GM18520 (cell line): Measurements from ENCODE around the gene EIF5AL1.
"Not testable (repeated sequence)": the region's sequence is repeated elsewhere in the genome, so short reads cannot be mapped to it uniquely, and the experiment has no call there.

Experiments
- ATAC-seq: cut with Tn5 transposase; IDR thresholded peaks from one replicate; pipeline ENCODE4 v1.9.1; 2021; ENCODE audit not compliant: unreplicated experiment

The EIF5AL1 gene

GRCh38 chr10:79509306-79509933 is 2.9 kb upstream of the EIF5AL1 start:
- ATAC-seq: not testable (repeated sequence)

DNA sequence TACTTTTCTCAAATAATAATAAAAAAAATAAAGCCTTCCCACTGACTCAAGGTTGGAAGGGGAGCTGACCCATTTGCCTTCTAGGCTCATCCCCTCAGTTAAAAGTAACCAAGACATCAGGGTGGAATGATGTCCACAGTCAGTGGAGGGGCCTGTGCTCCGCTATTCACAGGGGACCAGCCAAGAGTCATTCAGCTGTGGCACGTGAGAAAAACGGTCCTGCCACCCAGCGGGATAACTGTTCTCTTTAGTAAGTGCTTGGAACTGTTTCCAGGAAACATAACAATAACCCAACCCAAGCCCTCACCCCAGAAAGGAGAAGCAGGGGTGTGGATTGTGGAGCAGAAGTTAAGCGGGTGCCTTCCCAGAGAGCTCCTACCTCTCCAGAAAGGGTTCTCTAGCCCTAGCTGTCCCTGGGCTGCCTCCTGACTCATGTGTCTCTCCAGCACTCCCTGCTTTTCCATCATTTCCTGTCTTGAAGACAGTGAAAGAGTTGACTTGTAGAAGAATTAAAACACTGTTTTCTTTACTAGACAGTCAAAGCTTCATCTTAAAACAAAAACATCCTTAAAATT is 2.3 kb upstream of the EIF5AL1 start:
- not testable (repeated sequence) for ATAC-seq

GRCh38 chr10:79516532-79517205 is 4.3 kb downstream of the EIF5AL1 start:
- not testable (repeated sequence) for ATAC-seq

GRCh38 chr10:79517567-79517966 is 5.2 kb downstream of the EIF5AL1 start:
- ATAC-seq: not testable (repeated sequence)

DNA sequence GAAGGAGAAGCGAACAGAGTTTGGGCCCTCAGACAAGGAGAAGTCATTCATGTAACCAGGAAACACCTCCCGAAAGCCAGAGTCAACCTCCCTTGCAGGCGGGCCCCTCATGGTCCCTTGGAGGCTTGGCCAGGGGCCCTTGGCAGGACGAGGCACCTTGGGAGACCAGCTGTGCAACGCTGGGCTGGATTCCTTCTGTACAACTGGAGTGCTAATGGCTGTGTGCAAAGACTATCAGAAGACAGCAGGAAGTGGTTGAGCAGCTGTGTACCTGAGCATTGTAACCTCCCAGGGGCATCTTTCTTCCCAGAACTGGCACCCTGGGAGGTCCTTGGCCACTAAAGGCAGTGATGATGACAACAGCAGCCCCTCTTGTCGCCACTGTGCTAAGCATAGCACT is 9.4 kb downstream of the EIF5AL1 start:
- ATAC-seq: not testable (repeated sequence)

DNA sequence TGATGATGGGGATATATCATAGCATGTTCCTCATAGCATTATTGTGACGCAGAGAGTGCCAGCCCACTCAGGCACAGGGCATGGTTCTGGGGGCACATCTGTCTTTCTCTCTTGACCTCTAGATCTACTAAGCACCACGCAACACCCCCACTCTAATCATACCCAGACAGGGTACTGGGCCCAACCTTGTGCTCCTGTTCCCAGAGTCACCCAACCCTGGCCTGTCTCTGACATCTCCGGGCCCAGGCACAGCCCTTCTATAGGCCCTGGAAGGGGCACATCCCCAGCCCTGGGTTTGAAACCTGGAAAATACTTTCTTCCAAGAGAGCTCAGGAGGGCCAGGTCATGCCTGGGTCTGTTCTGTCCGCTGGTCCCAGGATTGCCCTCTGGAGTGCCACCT is 10.1 kb downstream of the EIF5AL1 start:
- ATAC-seq: not testable (repeated sequence)

GRCh38 chr10:79523157-79523853 is 11.0 kb downstream of the EIF5AL1 start:
- not testable (repeated sequence) for ATAC-seq

DNA sequence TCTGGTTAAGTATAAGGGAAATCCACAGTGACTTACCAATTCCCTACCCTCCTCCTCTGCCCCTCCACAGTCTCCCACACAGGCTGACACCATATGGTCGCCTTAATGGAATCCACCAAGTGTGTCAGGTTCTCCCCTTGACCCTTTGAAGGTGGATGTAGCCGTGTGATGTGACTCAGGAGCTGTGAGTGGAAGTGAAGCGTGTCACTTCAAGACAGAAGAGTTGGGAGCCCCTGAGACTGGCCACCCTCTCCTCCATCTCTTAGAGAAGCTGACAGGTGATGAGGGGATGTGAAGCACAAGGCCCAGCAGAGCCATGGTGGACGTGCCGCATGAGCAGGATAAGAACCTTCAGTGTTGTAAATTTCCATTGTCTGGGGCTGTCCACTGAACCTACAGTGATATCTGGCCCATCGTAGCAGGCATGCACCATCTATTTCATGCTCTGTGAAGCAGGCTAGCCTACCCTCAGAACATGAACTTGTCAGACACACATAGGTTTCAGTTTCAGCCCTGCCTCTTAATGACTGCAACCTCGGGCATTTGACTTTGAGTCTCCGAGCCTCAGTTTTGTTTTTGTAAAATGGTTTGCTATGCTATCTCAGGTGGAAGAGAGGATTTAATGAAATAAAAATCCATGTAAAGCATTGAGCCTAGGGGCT is 12.8 kb downstream of the EIF5AL1 start:
- peak; percentile 70 for ATAC-seq

GRCh38 chr10:79528261-79528660 is 15.9 kb downstream of the EIF5AL1 start:
- not testable (repeated sequence) for ATAC-seq

- not testable (repeated sequence) for ATAC-seq
These were observed 21.0 kb downstream of the EIF5AL1 start for GRCh38 chr10:79533142-79533902.

DNA sequence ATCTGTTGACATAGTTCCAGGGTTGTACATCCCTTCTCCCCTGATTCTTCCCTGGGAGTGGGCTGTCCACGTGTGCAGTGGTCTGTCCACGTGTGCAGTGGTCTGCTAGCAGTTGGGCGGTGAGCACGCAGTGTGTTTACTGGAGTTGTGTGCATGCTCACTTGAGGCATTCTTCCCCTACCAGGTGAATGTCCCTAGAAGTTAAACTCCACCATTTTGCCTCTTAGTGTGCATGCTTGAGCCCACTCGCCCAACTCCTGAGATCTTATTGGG is 21.5 kb downstream of the EIF5AL1 start:
- ATAC-seq: not testable (repeated sequence)

- ATAC-seq: not testable (repeated sequence)
These were observed 26.0 kb downstream of the EIF5AL1 start for GRCh38 chr10:79538311-79538710.

GRCh38 chr10:79540930-79541329 is 28.6 kb downstream of the EIF5AL1 start:
- peak; percentile 88 for ATAC-seq

GRCh38 chr10:79542626-79543025 is 30.3 kb downstream of the EIF5AL1 start:
- ATAC-seq: no peak

DNA sequence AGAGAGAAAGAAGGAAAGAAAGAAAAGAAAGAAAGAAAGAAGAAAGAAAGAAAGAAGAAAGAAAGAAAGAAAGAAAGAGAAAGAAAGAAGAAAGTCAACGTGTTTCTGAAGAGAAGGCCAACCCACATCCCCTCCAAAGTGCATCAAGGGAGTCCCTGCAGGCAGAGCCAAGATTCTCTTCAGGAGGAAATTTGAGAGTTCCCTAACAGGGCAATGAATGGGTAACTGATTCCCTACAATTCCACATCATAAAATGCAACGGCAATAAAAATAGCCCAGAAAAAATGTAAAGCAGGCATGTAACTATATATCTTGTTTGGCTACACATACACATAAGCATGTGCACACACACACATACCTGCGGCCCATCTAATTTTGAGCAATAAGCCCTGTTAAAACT is 32.1 kb downstream of the EIF5AL1 start:
- ATAC-seq: not testable (repeated sequence)

DNA sequence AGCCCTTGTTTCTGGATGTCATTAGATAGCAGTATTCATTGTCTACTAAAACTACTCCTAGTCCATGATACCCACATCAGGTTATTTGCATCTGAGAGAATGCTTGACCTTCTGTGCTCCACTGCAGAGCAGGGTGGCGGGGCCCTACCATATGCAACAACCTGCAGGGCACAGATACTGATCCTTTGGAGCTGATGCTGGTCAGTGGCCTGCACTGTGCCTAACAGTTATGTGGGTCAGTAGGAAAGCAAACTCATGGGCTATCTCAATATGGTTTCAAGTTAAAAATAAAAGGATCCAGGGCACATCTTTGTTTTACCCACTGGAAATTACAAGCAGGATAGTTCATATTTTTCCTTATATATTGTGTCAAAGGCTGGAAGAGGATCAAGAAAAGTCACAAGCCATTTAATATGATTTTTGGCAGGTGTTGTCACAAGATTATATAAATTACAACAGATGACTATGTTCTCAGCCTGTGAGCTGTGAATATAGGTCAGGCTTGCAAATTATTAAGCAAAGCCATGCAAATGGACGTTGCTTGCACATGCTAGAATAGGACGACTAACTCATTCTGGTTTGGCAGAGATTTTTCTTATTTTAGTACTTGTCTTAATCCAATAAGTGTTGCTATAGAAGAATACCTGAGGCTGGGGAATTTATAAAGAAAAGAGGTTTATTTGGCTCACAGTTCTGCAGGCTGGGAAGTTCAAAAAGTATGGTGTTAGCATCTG is 32.8 kb downstream of the EIF5AL1 start:
- not testable (repeated sequence) for ATAC-seq

DNA sequence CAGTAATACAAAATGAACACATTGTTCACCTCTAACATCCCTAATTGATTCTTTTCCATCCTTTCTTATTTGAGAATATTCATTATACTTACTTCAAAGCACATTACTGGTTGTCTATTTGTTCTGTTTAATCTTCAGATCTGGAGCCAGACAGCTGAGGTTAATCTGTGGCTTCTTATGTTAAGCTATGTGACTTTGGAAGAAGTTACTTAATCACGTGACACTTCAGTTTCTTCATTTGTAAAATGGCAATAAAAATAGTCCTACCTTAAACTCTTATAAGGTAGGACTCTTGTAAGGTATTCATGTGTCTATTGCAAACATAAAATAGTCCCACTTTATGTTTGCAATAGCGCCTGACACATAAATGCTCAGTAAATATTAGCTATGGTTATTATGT is 34.8 kb downstream of the EIF5AL1 start:
- ATAC-seq: not testable (repeated sequence)

DNA sequence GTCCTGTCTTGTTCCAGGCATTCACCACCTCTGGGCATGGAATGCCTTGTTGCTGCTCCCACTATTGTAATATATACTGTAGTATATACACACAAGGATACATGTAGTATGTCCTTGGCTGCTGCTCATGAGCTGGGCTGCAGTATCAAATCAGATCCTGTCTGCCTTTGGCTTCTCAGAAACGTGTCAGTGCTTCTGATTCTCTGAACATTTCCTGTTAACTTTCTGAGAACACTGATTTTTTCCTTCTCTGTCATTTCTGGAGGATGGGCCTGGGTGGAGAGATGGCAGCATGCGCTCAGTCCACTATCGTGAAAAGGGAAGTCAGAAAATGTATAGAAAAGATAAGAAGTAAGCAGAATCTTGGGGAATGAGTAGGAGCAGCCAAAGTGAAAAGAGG is 35.6 kb downstream of the EIF5AL1 start:
- ATAC-seq: no peak

GRCh38 chr10:79552143-79552542 is 39.8 kb downstream of the EIF5AL1 start:
- no peak for ATAC-seq
